WTC11 (cell line): Measurements from ENCODE around the gene GPR82. TPM values are rescaled to one million over a fixed set of nuclear protein-coding genes. Genes with fewer than 3 reads are reported as not detected.

Experiments
- ATAC-seq: fragments of 200-7000 bp; cut with Tn5 transposase; 2 replicates; pipeline ENCODE4 v1.10.0; 2021; ENCODE audit warnings: mild to moderate bottlenecking, moderate library complexity
- CTCF ChIA-PET: fragments of 300-600 bp; sonication (Branson Sonifier 250); formaldehyde crosslinking; loops from one replicate; lab custom pipeline; 2021; ENCODE audit warnings: antibody characterized with exemption; lab: Charles Lee
- POLR2A ChIA-PET: fragments of 350-600 bp; sonication (Branson Sonifier 250); formaldehyde crosslinking; loops from one replicate; lab custom pipeline; 2021; ENCODE audit warnings: antibody characterized with exemption; lab: Charles Lee
- DNase-seq: peaks from one replicate; pipeline ENCODE4 v3.0.0; 2021; ENCODE audit warnings: low spot score
- H3K27ac Mint-ChIP-seq: 2 replicates; pipeline ENCODE4 v1.8.0; 2021; ENCODE audit warnings: mixed read lengths
- H3K27me3 Mint-ChIP-seq: 2 replicates; pipeline ENCODE4 v1.8.0; 2021; ENCODE audit warnings: low read depth, mild to moderate bottlenecking, moderate library complexity, mixed read lengths
- H3K36me3 Mint-ChIP-seq: 2 replicates; pipeline ENCODE4 v1.8.0; 2021; ENCODE audit warnings: mixed read lengths
- H3K4me1 Mint-ChIP-seq: 2 replicates; pipeline ENCODE4 v1.8.0; 2022; ENCODE audit warnings: mixed read lengths
- H3K4me3 Mint-ChIP-seq: 2 replicates; pipeline ENCODE4 v1.8.0; 2021; ENCODE audit warnings: mild to moderate bottlenecking, moderate library complexity, mixed read lengths
- H3K9me3 Mint-ChIP-seq: 2 replicates; pipeline ENCODE4 v1.8.0; 2021; ENCODE audit warnings: mixed read lengths
- JAZF1 ChIP-seq: fragments of 250-450 bp; sonication (Bioruptor Pico); IDR thresholded peaks from 2 replicates; pipeline ENCODE4 v1.9.0; 2021; ENCODE audit warnings: moderate library complexity, mild to moderate bottlenecking, inconsistent platforms
- NFE2L1 ChIP-seq: sonication (generic); formaldehyde crosslinking; IDR thresholded peaks from 2 replicates; pipeline ENCODE4 v1.8.1; 2023; ENCODE audit warnings: missing genetic modification reagents
- RELA ChIP-seq: sonication (generic); formaldehyde crosslinking; IDR thresholded peaks from 2 replicates; pipeline ENCODE4 v1.8.1; 2022; ENCODE audit warnings: missing genetic modification reagents, mild to moderate bottlenecking, borderline replicate concordance
- SMAD4 ChIP-seq: sonication (generic); formaldehyde crosslinking; IDR thresholded peaks from 2 replicates; pipeline ENCODE4 v1.8.0; 2022; ENCODE audit warnings: mild to moderate bottlenecking, missing genetic modification reagents
- SP1 ChIP-seq: sonication (generic); formaldehyde crosslinking; conservative IDR thresholded peaks from 2 replicates; pipeline ENCODE4 v1.8.1; 2022; ENCODE audit warnings: missing genetic modification reagents
- ZNF219 ChIP-seq: sonication (generic); formaldehyde crosslinking; IDR thresholded peaks from 2 replicates; pipeline ENCODE4 v1.8.0; 2023; ENCODE audit warnings: missing genetic modification reagents, mild to moderate bottlenecking, borderline replicate concordance
- ZNF416 ChIP-seq: fragments of 250-450 bp; sonication (Bioruptor Pico); IDR thresholded peaks from 2 replicates; pipeline ENCODE4 v1.9.0; 2021; ENCODE audit warnings: mild to moderate bottlenecking, inconsistent platforms
- total RNA-seq: library from RNA; stranded (reverse); gene quantifications from 3 replicates; pipeline ENCODE4 v1.2.3, GENCODE V29; 2021
- TF ChIP-seq, protein P1 (sequence below): sonication (generic); formaldehyde crosslinking; IDR thresholded peaks from 2 replicates; pipeline ENCODE4 v1.8.1; 2023; ENCODE audit warnings: mild to moderate bottlenecking, moderate library complexity, missing genetic modification reagents
- TF ChIP-seq, protein P2 (sequence below): sonication (generic); formaldehyde crosslinking; IDR thresholded peaks from 2 replicates; pipeline ENCODE4 v1.8.1; 2023; ENCODE audit warnings: mild to moderate bottlenecking, missing genetic modification reagents, moderate library complexity
- TF ChIP-seq, protein P3 (sequence below): sonication (generic); formaldehyde crosslinking; IDR thresholded peaks from 2 replicates; pipeline ENCODE4 v1.8.0; 2022; ENCODE audit warnings: missing genetic modification reagents
- TF ChIP-seq, protein P4 (sequence below): sonication (generic); formaldehyde crosslinking; IDR thresholded peaks from 2 replicates; pipeline ENCODE4 v1.8.0; 2022; ENCODE audit warnings: mild to moderate bottlenecking, missing genetic modification reagents
- TF ChIP-seq, protein P5 (sequence below): sonication (generic); formaldehyde crosslinking; IDR thresholded peaks from 2 replicates; pipeline ENCODE4 v1.8.1; 2022; ENCODE audit warnings: low read depth, mild to moderate bottlenecking, moderate library complexity, missing genetic modification reagents, borderline replicate concordance
- TF ChIP-seq, protein P6 (sequence below): sonication (generic); formaldehyde crosslinking; IDR thresholded peaks from 2 replicates; pipeline ENCODE4 v1.8.0; 2023; ENCODE audit warnings: mild to moderate bottlenecking, missing genetic modification reagents
- TF ChIP-seq, protein P7 (sequence below): fragments of 250-450 bp; sonication (Bioruptor Pico); IDR thresholded peaks from 2 replicates; pipeline ENCODE4 v2.1.2; 2022; ENCODE audit warnings: mild to moderate bottlenecking, moderate library complexity
- TF ChIP-seq, protein P8 (sequence below): sonication (generic); formaldehyde crosslinking; IDR thresholded peaks from 2 replicates; pipeline ENCODE4 v1.8.1; 2022; ENCODE audit warnings: low read depth, missing genetic modification reagents, borderline replicate concordance
- TF ChIP-seq, protein P9 (sequence below): sonication (generic); formaldehyde crosslinking; IDR thresholded peaks from 2 replicates; pipeline ENCODE4 v1.8.1; 2023; ENCODE audit warnings: mild to moderate bottlenecking, missing genetic modification reagents, borderline replicate concordance

Gene GPR82
- total RNA-seq, 1 experiment from 2014 or later: not detected

DNA sequence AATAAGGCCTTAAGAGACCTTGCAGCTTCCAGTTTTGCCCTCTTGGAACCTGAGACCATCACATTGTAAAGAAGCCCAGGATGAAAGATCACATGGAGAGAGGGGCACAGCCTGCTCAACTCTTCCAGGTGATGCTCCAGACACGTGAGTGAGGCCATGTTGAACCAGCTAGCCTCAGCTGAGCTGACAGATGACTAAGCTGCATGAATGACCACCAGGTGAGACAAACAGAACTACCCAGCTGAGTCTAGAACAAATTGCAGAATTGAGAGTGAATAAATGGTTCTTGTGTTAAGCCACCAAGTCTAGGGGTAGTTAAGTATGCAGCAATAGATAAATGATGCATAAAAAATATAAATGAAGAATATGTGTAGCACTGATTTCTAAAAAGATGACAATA, 16.8 kb upstream of the GPR82 start:
- Mint-ChIP-seq H3K9me3 (no peaks in the 10 kb centered on the region), H3K27ac (peak overlapping the region; percentile 60; the same call in 1 of the 2 replicates), H3K4me3 (no peak overlapping the region), H3K36me3 (no peaks in the 10 kb centered on the region), H3K4me1 (peaks cover 50% of the 10 kb centered on the region), H3K27me3 (no peaks in the 10 kb centered on the region)
- TF ChIP-seq SP1 (CRISPR knock-in tag): no peak
- TF ChIP-seq, protein P1, sequence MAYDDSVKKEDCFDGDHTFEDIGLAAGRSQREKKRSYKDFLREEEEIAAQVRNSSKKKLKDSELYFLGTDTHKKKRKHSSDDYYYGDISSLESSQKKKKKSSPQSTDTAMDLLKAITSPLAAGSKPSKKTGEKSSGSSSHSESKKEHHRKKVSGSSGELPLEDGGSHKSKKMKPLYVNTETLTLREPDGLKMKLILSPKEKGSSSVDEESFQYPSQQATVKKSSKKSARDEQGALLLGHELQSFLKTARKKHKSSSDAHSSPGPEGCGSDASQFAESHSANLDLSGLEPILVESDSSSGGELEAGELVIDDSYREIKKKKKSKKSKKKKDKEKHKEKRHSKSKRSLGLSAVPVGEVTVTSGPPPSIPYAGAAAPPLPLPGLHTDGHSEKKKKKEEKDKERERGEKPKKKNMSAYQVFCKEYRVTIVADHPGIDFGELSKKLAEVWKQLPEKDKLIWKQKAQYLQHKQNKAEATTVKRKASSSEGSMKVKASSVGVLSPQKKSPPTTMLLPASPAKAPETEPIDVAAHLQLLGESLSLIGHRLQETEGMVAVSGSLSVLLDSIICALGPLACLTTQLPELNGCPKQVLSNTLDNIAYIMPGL (CRISPR knock-in tag): no peak
- no peak for TF ChIP-seq ZNF416 (CRISPR knock-in tag)
- TF ChIP-seq JAZF1 (CRISPR knock-in tag): no peak
- TF ChIP-seq SMAD4 (CRISPR knock-in tag): no peak
- TF ChIP-seq, protein P2, sequence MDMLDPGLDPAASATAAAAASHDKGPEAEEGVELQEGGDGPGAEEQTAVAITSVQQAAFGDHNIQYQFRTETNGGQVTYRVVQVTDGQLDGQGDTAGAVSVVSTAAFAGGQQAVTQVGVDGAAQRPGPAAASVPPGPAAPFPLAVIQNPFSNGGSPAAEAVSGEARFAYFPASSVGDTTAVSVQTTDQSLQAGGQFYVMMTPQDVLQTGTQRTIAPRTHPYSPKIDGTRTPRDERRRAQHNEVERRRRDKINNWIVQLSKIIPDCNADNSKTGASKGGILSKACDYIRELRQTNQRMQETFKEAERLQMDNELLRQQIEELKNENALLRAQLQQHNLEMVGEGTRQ (CRISPR knock-in tag): no peak
- no peak for TF ChIP-seq ZNF219
- TF ChIP-seq, protein P3, sequence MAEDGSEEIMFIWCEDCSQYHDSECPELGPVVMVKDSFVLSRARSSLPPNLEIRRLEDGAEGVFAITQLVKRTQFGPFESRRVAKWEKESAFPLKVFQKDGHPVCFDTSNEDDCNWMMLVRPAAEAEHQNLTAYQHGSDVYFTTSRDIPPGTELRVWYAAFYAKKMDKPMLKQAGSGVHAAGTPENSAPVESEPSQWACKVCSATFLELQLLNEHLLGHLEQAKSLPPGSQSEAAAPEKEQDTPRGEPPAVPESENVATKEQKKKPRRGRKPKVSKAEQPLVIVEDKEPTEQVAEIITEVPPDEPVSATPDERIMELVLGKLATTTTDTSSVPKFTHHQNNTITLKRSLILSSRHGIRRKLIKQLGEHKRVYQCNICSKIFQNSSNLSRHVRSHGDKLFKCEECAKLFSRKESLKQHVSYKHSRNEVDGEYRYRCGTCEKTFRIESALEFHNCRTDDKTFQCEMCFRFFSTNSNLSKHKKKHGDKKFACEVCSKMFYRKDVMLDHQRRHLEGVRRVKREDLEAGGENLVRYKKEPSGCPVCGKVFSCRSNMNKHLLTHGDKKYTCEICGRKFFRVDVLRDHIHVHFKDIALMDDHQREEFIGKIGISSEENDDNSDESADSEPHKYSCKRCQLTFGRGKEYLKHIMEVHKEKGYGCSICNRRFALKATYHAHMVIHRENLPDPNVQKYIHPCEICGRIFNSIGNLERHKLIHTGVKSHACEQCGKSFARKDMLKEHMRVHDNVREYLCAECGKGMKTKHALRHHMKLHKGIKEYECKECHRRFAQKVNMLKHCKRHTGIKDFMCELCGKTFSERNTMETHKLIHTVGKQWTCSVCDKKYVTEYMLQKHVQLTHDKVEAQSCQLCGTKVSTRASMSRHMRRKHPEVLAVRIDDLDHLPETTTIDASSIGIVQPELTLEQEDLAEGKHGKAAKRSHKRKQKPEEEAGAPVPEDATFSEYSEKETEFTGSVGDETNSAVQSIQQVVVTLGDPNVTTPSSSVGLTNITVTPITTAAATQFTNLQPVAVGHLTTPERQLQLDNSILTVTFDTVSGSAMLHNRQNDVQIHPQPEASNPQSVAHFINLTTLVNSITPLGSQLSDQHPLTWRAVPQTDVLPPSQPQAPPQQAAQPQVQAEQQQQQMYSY (CRISPR knock-in tag): no peak
- ATAC-seq (no peak), DNase-seq (no peak)
- CTCF ChIA-PET: no interaction called here
- POLR2A ChIA-PET: no interaction called here

DNA sequence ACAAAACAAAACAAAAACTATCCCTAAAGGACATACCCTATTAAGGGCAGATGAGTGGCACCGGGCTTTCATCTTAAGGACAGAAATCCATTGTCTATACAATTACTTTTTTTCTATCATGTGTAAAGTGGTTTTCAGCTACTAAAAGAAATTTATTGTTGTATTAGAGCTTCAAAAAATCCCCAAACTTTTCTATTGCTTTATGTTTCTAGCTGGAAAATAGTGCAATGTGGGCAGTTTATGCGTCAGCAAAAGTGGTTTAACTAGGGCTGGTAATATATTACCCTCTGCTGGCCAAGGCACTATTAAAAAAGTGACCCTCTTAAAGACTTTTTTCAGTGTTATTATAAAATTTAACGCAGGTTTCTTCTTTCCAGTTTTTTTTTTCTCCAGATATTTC, 15.5 kb upstream of the GPR82 start:
- ChIA-PET CTCF (no interaction called here), POLR2A (no interaction called here)
- ATAC-seq (no peak), DNase-seq (no peak)
- Mint-ChIP-seq H3K27me3 (no peaks in the 10 kb centered on the region), H3K4me1 (peaks cover 55% of the 10 kb centered on the region), H3K27ac (no peak overlapping the region), H3K4me3 (no peak overlapping the region), H3K9me3 (no peaks in the 10 kb centered on the region), H3K36me3 (no peaks in the 10 kb centered on the region)
- TF ChIP-seq, protein P4, sequence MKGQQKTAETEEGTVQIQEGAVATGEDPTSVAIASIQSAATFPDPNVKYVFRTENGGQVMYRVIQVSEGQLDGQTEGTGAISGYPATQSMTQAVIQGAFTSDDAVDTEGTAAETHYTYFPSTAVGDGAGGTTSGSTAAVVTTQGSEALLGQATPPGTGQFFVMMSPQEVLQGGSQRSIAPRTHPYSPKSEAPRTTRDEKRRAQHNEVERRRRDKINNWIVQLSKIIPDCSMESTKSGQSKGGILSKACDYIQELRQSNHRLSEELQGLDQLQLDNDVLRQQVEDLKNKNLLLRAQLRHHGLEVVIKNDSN (CRISPR knock-in tag): no peak
- TF ChIP-seq, protein P5, sequence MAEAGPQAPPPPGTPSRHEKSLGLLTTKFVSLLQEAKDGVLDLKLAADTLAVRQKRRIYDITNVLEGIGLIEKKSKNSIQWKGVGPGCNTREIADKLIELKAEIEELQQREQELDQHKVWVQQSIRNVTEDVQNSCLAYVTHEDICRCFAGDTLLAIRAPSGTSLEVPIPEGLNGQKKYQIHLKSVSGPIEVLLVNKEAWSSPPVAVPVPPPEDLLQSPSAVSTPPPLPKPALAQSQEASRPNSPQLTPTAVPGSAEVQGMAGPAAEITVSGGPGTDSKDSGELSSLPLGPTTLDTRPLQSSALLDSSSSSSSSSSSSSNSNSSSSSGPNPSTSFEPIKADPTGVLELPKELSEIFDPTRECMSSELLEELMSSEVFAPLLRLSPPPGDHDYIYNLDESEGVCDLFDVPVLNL: no peak
- TF ChIP-seq NFE2L1 (CRISPR knock-in tag): no peak
- TF ChIP-seq, protein P6, sequence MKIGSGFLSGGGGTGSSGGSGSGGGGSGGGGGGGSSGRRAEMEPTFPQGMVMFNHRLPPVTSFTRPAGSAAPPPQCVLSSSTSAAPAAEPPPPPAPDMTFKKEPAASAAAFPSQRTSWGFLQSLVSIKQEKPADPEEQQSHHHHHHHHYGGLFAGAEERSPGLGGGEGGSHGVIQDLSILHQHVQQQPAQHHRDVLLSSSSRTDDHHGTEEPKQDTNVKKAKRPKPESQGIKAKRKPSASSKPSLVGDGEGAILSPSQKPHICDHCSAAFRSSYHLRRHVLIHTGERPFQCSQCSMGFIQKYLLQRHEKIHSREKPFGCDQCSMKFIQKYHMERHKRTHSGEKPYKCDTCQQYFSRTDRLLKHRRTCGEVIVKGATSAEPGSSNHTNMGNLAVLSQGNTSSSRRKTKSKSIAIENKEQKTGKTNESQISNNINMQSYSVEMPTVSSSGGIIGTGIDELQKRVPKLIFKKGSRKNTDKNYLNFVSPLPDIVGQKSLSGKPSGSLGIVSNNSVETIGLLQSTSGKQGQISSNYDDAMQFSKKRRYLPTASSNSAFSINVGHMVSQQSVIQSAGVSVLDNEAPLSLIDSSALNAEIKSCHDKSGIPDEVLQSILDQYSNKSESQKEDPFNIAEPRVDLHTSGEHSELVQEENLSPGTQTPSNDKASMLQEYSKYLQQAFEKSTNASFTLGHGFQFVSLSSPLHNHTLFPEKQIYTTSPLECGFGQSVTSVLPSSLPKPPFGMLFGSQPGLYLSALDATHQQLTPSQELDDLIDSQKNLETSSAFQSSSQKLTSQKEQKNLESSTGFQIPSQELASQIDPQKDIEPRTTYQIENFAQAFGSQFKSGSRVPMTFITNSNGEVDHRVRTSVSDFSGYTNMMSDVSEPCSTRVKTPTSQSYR (CRISPR knock-in tag): no peak
- TF ChIP-seq, protein P7, sequence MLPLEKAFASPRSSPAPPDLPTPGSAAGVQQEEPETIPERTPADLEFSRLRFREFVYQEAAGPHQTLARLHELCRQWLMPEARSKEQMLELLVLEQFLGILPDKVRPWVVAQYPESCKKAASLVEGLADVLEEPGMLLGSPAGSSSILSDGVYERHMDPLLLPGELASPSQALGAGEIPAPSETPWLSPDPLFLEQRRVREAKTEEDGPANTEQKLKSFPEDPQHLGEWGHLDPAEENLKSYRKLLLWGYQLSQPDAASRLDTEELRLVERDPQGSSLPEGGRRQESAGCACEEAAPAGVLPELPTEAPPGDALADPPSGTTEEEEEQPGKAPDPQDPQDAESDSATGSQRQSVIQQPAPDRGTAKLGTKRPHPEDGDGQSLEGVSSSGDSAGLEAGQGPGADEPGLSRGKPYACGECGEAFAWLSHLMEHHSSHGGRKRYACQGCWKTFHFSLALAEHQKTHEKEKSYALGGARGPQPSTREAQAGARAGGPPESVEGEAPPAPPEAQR (CRISPR knock-in tag): no peak
- TF ChIP-seq, protein P8, sequence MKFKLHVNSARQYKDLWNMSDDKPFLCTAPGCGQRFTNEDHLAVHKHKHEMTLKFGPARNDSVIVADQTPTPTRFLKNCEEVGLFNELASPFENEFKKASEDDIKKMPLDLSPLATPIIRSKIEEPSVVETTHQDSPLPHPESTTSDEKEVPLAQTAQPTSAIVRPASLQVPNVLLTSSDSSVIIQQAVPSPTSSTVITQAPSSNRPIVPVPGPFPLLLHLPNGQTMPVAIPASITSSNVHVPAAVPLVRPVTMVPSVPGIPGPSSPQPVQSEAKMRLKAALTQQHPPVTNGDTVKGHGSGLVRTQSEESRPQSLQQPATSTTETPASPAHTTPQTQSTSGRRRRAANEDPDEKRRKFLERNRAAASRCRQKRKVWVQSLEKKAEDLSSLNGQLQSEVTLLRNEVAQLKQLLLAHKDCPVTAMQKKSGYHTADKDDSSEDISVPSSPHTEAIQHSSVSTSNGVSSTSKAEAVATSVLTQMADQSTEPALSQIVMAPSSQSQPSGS: no peak
- TF ChIP-seq, protein P9, sequence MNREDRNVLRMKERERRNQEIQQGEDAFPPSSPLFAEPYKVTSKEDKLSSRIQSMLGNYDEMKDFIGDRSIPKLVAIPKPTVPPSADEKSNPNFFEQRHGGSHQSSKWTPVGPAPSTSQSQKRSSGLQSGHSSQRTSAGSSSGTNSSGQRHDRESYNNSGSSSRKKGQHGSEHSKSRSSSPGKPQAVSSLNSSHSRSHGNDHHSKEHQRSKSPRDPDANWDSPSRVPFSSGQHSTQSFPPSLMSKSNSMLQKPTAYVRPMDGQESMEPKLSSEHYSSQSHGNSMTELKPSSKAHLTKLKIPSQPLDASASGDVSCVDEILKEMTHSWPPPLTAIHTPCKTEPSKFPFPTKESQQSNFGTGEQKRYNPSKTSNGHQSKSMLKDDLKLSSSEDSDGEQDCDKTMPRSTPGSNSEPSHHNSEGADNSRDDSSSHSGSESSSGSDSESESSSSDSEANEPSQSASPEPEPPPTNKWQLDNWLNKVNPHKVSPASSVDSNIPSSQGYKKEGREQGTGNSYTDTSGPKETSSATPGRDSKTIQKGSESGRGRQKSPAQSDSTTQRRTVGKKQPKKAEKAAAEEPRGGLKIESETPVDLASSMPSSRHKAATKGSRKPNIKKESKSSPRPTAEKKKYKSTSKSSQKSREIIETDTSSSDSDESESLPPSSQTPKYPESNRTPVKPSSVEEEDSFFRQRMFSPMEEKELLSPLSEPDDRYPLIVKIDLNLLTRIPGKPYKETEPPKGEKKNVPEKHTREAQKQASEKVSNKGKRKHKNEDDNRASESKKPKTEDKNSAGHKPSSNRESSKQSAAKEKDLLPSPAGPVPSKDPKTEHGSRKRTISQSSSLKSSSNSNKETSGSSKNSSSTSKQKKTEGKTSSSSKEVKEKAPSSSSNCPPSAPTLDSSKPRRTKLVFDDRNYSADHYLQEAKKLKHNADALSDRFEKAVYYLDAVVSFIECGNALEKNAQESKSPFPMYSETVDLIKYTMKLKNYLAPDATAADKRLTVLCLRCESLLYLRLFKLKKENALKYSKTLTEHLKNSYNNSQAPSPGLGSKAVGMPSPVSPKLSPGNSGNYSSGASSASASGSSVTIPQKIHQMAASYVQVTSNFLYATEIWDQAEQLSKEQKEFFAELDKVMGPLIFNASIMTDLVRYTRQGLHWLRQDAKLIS (CRISPR knock-in tag): no peak
- no peak for TF ChIP-seq RELA (CRISPR knock-in tag)
